Inflammatory macrophage treated with lipopolysaccharide for 4 hours (primary cell): ENCODE measurements around the gene CREG2.

Experiments used
- DNase-seq: peaks from one replicate; pipeline ENCODE4 v3.0.0-alpha.2; 2020

CREG2 gene

DNA sequence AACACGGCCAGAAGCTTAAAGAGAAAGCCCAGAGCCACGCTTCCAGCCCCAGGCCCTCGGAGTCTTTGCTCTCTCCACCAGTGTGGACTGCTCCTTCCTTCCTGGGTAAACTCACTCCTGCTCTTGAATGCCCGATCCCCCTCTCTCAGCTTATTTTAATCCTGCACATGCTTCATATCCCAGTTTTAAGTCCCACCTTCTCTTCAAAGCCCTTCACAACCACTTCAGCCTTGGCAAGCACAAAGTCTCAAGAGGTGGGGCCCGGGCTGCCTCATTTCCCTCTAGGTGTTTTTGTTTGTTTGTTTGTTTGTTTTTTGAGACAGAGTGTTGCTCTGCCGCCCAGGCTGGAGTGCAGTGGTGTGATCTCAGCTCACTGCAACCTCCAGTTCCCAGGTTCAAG is 21.6 kb upstream of the CREG2 start:
- no peak for DNase-seq

DNA sequence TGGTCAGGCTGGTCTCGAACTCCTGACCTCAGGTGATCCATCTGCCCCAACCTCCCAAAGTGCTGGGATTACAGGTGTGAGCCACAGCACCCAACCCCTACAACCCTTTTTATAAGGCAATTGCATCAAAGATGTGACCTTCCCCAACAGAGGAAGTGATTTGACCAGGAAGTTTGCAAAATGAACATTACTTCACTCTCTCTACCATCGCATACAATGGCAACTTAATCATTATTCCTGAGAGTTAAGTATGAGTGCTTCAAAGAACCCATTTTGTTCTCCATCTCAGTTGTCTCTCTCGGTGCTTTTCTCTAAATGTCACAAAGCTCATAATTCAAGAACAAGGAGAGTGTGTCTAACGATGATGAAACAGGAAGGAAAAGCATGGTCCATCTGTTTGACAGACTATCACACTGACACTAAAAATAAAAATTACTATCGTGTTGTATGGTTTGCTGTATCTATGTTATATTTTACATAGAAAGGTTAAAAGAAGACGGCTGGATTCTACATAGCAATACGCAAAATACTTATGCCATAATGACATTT is 18.1 kb upstream of the CREG2 start:
- peak; percentile 69 for DNase-seq

DNA sequence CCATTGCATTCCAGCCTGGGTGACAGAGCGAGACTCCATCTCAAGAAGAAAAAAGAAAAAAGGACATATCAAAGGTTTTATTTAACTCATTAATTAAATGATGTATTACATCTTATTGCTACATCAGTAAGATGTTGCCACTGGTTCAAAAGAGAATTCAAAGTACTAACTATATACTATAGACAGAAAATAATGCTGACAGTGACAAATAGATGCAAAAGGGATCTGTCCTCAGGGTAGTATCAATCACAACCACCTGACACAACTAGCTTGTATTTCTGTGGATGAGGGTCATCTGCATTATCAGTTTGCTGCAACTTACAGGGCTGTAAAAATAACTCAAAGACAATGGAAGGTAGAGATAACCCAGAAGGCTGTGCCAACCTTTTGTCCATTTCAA is 16.4 kb upstream of the CREG2 start:
- no peak for DNase-seq

DNA sequence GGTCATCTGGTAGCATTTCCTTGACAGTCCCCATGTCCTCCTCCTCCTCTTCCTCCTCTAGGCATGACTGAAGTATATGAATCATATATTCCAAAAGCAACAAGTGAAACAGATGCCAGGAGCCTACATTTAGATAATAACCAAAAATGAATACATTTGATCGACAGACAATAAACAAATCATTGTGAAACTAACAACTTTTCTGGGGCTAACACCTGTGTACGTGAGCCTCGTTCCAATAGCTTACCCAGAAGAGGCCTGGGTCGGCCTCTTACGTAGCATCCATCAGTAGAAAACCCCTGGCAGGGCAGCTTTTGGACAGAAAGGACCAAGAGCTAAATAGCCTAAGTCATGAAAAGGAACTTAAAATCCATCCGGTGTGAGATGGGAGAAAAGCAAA is 15.3 kb upstream of the CREG2 start:
- DNase-seq = no peak

DNA sequence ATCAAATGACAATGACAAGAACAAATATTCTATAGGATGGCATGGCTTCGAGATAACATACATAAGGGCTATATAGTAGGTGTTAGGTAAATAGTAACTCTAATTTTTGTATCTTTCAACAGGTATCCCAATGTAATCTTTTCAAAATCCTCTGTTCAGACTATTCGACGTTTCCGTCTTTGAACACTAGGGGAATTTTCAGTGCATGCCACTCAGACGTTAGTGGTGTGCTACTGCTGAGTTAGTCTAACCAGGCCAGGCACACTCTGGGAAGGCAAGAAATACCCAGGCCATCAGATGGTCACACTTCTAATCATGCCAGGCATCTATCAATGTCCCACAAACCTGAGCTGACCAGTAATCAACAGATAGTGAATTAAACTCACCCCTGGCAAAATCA is 14.6 kb upstream of the CREG2 start:
- DNase-seq = no peak

DNA sequence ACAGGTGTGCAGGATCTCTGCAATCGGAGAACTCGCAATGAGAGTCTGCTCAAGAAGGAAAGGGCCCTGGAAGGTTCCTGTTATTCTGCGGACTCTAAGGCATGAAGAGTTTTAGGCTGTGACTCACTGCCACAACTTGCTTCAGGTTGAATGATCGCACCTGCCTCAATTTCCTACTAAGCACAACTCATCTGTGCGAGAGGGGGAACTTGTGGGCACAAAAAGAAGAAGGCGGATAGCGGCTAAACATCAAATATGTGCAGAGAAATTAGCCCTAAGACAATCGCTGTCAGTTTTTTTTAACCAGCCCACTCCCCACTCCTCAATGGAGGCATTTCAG is 14.0 kb upstream of the CREG2 start:
- DNase-seq = no peak

DNA sequence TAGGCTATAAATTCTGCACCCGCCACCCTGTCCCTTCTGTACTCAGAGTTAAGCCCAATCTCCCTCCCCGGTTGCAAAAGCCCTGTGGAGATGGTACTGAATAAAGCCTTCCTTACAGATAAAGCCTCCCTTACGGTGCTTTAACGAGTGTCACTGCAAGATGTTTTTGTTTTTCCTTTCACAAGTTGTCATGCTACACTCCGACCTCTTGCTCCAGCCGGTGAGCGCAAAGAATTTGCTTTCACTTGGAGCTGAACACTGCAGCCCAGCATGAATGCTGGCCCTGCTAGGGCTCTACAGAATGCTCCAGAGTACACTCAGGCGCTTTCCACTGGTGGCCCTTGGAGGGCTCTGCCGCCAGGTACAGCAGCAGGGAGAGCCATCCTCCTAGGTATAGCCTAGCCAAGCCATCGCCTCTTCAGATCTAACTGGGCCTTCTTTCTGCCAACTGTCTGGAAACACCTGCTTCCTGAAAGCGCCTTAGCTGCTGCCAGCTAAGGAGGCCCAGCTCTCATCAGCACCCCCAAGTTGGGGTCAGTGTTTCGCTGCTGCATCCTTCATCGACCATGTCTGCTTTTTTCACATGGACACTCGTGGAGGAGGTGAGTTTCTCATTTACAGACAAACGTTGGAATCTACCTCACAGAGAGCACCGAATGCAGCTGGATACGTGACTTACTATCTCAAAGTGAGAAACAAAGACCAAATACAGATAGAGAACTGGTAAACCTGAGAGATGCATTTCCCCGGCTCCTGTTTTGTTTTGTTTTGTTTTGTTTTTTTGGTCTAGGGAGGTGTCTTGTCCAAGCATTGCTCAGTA is 13.4 kb upstream of the CREG2 start:
- DNase-seq = no peak

DNA sequence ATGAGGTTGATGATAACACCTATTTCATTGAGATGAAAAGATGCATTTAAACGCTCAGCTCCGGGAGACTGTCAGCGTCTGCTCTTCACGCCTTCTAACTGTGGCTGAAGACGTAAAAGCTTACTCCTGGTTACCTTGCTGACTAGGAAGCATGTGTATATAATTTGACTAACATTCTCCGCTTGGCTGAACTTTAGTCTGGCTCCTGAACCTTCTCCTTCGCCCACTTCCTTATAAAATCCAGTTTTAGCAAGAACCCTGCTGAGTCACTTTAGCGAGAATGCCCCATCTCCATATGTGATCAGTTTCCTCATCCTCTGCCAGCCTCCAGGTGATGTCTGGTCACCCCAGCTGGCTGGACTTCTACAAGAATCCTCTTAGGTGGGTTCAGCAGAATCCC is 12.7 kb upstream of the CREG2 start:
- peak; percentile 87 for DNase-seq

DNA sequence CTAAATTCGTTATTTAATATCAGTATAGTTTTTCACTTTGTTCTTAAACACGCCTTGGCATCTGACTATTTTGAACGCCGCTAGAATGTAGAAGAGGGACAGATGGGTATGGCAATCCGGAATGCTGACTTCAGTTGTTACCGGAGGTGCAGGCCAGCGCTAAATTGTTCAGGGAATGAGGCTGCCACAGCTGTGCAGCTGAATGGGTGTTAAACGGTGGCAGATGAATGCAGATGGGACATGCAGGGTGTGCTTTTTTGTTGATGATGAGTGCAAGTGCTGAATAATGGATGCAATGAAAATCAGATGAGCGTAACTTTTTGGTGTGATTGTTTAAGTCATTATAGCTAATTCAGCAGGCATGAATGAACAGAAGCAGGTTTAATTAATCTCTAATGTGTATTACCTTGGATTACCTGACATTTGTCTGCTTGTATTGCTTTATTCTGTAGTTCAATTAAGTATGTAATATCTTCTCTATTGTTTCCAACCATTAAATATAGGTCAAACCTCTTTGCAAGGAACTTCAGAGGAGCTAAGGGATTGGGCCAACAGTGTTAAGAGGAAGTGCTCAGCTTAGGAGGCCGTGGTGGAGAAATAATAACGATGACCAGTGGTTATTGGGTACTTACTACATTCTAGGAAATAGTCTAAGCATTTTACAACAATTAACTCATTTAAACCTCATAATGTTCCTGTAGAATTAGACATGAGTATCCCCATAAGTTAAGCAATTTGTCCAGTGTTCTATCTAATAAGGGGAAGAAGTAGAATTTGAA is 11.9 kb upstream of the CREG2 start:
- peak; percentile 80 for DNase-seq

DNA sequence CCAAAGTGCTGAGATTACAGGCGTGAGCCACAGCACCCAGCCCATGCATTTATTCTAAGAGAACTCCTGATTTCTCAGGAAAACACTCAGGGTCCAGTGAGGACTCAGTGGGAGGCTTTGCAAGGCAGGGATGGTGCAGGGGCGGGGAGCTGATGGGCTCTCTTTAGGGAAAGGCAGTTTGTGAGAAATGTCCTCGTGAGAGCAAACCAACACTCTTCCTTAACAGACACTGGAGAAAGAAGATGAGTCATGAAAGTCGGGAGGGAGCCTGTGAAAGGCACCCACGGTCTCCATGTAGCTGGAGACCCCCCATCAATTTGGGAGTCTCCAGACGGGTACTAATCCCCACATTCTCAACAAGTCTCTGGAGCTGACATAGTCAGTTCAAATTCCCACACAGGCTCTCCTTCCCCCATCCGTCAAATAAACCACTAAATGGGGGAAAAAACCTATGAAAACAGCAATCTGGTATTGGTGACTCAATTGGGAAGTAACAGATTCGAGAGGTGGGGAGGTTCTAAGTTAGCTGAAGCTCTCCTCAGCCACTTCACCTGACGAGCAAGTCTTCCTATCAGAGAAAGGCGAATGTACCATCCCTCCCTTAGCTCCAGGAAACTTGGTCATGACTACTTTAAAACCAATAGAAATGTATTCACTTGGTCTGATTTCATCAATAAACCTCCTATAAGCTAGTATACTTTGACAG is 11.0 kb upstream of the CREG2 start:
- DNase-seq = peak; percentile 43

DNA sequence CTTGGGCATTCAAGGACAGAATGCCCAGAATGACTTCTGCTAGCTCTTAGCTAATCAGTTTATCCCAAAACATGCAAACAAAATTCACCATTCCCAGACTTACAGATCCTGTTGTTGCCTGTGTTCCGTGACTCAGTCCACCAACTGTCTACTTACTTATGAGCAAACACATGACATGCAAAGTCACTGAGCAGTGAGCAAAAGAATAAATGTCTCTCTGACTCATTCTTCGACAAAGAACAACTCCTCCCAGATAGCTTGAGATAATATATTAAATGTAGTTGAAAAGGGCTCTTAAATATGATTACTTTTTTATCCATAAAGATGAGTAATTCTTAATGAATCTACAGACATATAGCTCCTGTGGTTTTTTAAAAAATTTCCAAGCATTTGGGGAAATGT is 9.0 kb upstream of the CREG2 start:
- DNase-seq = peak; percentile 71

DNA sequence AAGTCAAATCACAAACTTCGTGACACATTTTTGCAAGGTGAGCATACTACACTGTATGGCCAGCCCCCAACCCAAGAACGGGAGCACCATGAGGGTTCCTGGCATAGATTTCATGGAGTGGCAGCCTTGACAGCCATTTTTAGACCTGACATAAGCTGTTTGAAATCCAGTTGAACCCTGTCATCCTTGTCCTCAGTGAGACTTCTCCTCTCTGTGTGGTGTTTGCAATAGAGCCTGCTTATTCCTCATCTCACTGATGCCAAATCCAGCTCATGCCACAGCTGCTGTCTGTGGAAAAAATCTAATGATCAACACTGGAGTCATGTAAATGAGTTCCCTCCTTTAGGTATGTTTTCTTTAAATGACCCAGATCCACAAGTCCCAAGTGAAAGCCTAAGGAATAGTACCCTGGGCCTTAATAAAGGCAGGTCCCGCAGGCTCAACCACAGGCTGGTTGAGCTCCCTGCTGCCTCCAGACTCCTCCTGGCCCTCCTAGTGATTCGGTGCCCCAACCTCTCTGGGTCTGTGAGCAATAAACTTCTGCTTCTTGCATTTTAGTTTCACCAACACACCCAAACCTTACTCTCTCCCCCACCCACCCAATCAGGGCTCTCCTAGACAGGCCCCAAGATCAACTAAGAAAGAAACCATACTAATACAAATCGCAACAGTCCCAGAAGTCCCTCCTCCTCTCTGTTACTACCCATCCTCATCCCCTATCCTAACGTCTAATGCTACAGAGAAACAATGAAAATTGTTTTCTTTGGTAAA is 8.4 kb upstream of the CREG2 start:
- peak; percentile 55 for DNase-seq

DNA sequence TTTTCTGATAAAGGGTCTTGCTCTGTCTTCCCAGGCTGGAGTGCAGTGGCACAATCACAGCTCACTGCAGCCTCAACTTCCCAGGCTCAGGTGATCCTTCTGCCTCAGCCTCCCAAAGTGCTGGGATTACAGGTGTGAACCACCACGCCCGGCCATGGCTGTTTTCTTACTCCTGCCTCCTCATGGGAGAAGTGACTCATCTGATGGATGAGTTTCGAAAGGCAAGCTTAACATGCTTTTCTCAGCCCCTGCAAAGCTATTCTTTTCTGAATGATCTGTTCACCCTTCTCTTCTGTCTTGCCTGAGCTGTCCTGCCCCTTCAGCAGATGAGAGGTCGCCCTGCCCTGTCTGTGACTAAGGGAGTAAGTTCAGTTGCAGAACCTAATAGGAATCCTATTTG is 929 bp upstream of the CREG2 start:
- peak; percentile 19 for DNase-seq

DNA sequence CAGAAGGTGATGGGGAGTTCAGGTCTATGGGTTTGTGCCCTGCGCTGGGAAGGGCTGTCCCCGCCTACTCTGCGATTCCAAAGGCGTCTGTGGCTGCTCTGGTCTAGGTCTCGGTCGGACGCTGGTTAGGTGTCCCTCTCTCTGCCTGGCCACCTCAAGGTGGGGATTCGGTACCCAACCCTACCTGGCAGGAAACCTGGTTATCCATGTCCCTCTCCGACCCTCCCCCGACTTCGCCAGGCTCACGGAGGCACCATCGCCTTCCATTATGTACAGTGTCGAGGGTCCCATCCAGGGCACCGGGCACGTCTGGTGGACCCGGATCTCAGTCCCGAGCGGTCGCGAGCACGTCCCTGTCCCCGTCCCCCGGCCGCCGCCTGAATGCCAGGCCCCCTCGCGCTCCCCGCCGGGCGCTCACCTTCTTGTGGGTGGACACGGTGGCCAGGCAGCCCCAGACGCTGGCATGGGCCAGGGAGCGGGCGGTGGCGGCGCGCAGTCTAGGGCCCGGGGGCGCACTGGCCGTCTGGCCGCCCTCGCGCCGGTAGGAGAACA is 628 bp downstream of the CREG2 start:
- DNase-seq = no peak

DNA sequence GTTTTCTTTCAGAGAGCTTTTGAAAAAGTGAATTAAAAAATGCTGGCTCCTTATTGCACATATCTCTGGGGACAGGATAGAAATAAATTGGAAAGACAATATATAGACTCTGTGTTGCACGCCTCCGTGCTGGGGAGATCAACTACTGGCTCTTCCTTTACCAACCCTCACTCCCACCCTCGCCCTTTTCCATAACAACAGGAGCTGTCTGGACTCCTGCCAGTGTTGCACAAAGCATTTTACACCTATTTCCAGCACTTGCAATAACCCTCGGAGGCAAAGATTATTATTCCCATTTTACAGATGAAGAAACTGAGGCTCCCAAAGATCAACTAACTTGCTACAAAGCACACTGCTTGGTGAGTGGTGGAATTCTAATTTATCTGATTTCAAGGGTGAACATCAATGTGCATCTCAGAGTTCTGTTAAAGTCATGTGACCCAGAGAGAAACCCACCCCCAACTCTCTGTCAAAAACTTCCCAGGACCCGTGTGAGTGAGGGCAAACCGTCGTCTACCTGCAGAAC is 4.2 kb downstream of the CREG2 start:
- no peak for DNase-seq

DNA sequence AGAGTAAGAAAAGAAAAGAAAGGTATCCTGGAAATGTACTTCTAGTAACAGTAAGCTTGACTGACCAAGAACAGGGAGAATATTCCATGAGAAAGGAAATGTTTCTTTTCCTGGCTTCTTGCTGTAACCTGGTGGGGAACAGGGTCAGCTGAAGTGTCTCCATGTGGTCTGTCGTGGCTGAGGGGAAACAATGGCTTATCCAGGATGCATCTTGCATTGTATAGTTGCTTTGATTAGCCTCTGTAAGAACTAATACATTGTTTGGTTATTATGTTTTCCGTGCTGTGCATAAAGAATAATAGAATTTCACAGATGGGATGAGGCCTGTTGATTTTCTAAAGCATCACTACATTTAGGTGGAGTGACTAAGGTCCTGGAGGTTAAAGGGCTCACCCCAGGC is 4.9 kb downstream of the CREG2 start:
- no peak for DNase-seq

DNA sequence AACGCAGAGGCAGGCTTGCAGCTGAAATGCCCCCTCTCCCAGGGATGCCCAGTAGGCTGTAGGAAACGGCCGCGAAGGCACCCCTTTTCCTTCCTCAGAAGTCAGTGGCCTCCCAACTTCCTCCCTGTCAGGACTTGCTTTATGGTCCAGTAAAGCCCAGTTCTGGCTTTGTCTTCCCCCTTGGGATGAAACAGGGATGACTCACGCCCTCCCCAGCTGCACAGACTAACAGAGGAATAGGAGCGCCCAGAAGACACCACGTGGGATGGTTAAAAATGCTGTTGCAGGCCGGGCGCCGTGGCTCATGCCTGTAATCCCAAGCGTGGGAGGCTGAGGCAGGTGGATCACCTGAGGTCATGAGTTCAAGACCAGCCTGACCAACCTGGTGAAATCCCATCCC is 6.9 kb downstream of the CREG2 start:
- peak; percentile 58 for DNase-seq

DNA sequence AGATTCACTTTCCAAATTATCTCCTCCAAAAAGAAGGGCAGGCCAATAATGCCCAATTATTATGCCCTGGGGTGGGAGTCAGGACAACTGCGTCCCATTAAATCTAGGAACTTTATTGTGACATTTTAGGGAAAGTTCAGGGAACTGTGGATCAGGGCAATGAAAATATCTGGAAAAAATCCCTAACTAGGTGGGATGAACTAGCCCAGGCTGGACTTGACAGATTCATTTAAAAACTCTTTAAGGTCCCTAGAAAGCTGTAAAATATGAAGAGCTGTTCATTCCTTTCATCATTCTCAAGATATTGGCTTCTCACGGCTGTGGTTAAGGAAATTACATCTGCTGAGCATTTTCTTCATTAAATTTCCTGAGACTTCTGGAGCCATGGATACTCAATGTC is 8.2 kb downstream of the CREG2 start:
- DNase-seq = no peak

DNA sequence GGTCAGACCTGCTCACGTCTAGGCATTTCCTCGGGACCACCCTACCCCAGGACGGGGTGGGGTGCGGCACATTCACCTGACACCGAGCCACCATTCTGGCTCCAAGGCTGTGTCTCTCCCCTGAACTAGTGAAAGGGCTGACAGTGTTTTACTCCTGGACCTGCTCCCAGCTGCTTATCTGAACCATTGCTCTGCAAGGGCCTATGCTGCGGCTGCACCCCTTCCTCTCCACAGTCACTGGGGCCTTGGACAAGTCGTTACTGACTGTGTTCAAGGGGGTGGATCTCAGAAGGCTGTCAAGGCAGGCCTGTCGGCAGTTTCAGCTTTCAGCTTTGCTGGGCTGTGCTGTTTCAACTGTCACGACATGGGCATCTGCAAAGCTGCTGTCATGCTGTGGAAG is 11.7 kb downstream of the CREG2 start:
- no peak for DNase-seq

DNA sequence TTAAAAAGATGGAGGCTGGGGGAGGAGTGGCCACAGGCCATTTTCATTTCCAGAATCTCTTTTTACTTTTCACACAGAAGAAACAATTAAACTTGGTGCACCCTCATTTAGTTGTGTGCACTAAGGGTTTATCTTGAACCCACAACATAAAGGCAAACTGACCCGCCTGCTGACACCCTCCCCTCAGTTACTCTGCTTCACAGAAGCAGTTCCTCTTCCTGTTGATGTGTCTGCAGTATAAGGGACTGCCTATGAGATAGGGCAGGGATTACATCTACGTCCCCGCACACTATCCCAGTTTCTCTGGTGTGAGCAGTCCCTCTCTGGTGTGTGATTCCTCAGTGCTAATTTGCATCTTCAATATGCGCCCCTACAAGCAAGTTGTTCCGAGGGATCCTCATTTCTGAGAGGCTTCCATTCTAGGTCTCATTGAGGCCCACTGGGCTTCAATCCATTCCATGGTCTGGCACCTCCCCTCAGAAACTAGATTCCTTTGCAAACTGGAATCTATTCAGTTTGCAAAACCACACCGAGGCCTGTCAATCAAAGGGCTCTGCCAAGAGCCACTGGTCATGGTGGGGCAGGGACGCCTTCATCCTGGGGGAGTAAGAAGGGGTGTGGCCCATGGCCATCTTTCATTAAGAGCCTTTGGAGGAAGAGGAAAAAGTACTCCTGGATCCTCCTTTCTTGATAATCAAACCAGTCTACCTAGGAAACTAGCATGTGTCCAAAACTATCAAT is 12.3 kb downstream of the CREG2 start:
- DNase-seq = no peak

DNA sequence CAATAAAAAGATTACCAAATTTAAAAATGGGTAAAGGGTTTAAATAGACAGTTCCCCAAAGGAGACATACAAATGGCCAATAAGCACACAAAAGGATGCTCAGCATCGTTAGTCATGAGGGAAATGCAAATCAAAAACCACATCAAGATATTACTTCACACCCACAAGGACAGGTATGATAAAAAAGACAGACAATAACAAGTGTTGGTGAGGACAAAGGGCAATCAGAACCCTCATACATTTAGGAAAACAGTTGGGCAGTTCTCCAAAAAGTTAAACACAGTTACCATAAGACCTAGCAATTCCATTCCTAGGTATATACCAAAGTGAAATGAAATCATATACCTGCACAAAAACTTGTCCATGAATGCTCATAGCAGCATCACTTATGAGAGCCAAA is 14.5 kb downstream of the CREG2 start:
- DNase-seq = no peak

DNA sequence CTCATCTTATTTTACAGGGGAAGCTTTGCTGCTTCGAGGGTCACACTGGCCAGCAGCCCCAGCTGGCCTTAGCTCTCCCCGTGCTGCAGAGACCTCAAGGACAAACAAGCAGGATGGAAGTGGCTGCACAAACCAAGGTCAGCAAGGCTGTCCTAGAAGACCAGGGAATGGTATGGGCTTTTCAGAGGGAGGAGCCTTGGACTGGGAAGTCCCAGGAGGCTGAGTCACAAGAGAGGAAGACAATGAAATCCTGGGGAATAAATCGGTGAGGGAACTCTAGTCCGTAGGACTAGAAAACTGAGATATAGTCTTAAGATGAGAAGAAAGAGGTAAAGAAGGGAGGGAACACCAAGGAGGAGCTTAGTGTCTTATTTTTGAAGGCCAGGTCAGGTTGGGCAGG is 15.7 kb downstream of the CREG2 start:
- DNase-seq = peak; percentile 47
